NCI-H345 (cell line): ENCODE measurements around the gene KCNK1.

ENCODE experiments used
- DNase-seq: peaks from one replicate; lab custom pipeline; 2025; lab: John Stamatoyannopoulos, UW

The KCNK1 gene

DNA sequence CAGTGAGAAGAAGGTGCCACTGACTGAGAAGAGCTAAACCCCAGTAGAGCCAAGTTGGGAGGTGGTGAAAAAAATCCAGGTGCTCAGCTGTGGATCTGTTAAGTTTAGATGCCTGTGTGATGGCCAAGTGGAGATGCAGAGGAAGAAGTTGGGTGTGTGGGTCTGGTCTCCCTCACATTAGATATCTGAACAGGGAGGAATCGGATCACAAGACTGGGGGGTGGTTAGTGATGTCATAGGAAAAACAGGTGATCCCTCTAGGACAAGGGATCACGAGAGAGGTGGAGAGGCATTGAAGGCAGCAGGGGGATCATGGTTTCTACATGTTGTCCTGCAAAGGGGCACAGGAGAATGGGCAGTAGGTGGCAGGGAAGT is 22.6 kb downstream of the KCNK1 start:
- no peak for DNase-seq

DNA sequence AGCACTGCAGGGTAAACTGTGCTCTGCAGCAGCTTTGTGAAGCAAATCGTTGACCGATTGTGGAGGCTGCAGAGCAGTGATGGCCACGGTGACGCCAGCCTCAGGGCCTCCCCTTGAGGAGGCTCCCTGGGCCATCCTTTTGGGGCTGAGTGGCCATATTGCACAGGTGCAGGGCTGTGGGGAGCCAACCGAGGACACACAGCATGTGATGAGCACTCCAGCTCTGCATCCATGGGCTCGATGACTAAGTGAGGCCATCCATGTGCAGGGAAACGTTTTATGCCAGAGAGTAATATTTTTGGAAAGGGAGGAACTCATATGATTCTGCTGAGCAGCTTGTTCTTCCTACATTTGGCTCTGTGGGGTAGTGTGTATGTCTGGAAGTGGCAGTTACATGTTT is 24.6 kb downstream of the KCNK1 start:
- DNase-seq, result no peak

DNA sequence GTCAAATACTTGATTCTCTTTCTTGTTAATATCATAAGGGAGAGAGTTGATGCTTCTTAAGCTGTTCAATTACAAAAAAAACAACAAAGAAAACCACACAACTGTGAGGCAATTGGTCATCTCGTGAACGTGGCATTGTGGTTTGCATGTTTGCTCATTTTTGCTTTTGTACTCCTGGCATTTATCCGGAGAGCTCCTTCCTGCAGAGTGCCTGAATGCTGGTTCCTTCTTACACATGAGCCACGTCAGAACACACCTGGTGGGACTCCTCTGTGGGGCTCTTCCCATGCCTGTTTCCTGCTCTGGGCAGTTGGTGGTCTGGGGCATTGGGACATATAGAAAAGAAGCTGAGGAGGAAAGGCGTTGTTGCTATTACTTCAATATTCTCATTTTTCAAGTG is 25.7 kb downstream of the KCNK1 start:
- no peak for DNase-seq

GRCh38 chr1:233640179-233640578 is 26.3 kb downstream of the KCNK1 start:
- DNase-seq, result no peak

DNA sequence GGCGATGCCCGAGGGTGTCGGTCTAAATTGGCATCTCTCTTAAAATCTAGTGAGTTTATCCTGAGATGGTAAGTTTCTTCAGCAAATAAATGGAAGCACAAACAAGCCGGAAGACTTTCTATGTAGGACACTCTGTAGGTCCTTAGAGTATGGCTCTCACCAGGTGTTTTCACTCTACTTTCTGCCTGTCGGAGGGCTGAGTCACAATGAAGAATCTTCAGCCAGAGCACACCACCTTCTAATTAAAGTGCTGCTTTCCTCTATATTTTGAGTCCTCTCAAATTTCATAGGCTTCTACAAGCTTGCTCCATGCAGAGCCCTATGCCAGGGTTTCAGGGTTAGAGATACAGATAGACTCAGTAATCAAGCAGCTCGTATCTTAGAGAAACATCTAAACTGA is 27.1 kb downstream of the KCNK1 start:
- no peak for DNase-seq

DNA sequence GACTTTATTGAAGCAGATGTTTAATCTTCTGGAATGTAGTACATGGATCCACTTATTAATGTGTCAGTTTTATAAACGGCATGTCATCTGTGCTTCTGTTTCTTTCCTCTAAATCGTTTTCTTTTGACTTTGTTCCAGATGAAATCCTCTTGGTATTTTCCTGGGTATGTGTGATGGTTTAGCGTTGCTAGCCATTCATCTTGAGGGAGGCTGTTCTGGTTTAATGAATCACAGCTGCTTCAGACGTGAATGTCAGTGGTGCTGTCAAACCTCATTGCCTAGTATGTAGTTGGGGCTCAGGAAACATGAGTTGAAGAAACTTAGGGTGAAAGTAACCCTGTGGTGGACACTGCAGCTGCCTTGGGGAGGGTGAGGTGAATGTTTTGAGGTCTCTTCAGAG is 33.2 kb downstream of the KCNK1 start:
- no peak for DNase-seq

GRCh38 chr1:233647636-233648035 is 33.7 kb downstream of the KCNK1 start:
- DNase-seq, result no peak

DNA sequence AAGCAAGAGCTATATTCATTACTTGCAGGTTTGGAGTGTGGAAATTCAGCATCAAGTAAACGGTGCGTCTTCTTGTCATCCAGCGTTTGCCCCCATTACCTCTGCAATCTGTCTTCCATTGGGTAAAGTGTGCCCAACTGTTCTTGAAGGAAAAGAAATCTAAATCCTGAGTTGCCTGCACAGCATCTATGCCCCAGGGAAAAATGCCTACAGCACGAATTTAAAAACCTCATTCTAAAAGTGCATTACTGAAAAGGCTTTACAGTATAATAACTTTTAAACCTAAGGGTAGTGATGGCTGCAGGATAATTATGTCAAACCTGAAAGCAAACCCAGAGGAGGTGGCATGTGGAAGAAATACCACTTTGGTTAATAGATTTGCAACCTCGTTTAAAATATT is 37.2 kb downstream of the KCNK1 start:
- DNase-seq, result no peak

- DNase-seq, result no peak
Observed at GRCh38 chr1:233651563-233652233, 37.8 kb downstream of the KCNK1 start.

GRCh38 chr1:233652526-233652925 is 38.6 kb downstream of the KCNK1 start:
- no peak for DNase-seq

DNA sequence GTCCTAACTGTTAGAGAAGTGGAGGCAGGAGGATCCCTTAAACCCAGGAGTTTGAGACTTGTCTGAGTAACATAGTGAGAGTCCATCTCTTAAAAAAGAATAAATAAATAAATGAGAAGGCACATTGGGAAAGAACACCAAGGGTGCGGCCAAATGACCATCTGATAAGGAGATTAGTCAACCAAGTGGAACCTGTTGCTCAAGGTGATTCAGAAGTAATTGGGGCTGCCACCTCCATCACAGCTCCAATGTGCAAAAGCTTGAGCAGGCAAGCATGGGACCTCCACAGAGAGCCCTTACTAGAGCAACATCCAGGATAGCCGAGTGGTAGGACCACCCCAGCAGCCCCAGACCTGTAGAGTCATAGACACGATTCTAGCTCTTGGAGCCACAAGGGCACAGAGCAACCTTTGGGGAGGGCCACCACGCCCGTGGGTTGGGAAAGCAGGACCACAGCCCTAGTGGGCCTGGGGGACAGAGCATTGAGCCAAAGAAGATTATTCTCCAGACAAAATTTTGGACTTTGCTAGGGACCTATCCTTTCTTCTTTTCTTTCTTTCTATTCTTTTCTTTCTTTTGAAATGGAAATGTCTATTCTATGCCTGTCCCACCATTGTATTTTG is 40.9 kb downstream of the KCNK1 start:
- DNase-seq, result no peak

DNA sequence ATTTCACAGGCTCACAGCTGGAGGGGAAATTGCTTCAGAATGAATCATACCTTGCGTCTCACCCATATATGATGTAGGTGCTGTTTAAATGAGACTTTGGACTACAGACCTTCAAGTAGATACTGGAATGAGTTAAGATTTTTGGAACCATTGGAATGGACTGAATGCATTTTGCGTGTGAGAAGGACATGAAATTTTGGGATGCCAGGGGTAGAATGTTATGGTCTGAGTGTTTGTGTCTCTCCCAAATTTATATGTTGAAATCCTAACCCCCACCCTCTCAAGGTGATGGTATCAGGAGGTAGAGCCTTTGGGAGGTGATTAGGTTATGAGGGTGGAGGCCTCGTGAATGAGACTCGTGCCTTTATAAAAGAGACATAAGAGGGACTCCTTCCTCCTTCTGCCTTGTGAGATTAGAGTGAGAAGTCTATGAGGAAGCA is 41.4 kb downstream of the KCNK1 start:
- DNase-seq, result no peak

DNA sequence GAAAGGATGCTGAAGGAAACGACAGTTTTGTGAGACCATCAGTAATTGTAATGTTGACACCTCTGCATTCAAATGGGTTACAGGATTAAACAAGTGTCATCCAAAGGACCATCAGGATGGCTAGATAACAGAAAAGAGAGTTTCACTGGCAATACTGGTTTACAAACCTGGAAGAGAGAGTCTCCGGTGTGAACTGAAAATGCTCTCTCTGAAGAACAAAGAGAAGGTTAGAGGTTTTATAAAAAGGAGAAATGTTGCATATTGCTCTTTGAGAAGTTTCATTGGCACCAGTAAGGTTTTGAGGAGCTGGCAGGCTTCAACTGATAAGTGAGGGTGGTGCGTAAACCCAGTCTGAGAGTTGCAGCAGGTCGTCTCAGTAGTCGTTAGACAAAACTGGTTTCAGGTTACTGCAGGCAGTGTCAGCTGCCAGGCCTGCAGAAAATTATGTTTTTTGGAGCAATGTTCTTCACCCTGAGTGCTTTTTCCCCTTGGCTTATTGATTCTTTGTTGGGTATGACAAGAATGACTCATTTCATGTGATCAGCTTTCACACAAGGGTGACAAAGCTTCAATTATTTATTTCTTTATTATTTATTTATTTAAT is 42.2 kb downstream of the KCNK1 start:
- peak; percentile 24 for DNase-seq

DNA sequence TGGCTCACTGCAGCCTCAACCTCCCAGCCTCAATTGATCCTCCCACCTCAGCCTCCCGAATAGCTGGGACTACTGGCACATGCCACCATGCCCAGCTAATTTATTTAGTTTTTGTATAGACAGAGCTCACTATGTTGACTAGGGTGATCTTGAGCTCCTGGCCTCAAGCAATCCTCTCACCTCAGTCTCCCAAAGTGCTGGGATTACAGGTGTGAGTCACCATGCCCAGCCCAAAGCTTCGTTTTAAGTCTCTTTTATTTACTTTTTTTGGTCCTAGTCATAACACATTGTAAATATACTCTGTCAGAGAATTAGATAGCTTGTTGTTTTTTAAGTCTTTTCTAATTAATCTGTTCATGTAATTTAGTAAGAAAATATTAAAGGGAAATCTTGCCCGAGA is 42.8 kb downstream of the KCNK1 start:
- no peak for DNase-seq

DNA sequence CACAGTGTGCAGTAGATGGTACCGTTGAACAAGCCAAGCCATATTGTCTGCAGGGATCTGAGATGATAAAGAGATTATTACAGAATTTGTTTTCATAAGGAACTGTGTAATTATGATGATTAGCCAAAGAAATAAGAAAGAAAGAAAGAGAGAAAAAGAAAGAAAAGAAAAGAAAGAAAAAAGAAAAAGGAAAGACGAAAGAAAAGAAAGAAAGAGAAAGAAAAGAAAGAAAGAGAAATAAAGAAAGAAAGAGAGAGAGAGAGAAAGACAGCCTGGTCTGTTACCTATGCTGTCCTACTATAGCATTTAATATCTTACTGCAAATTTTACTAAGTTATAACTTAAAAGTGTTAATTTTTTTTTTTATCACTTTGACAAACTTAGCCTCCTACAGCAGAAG is 43.6 kb downstream of the KCNK1 start:
- no peak for DNase-seq

DNA sequence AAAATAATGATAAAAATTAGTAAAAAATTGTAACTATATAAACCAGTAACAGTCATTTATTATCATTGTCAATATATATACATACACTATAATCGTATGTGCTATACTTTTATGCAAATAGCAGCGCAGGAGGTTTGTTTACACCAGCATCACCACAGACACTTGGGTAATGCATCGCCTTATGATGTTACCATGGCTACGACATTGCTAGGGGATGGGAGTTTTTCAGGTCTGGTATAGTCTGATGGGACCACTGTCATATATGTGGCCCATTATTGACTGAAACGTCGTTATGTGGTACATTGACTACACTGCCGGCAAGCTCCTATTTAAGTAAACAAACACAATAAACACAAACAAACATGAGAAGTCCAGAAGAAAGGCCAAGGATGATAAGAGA is 45.6 kb downstream of the KCNK1 start:
- no peak for DNase-seq

DNA sequence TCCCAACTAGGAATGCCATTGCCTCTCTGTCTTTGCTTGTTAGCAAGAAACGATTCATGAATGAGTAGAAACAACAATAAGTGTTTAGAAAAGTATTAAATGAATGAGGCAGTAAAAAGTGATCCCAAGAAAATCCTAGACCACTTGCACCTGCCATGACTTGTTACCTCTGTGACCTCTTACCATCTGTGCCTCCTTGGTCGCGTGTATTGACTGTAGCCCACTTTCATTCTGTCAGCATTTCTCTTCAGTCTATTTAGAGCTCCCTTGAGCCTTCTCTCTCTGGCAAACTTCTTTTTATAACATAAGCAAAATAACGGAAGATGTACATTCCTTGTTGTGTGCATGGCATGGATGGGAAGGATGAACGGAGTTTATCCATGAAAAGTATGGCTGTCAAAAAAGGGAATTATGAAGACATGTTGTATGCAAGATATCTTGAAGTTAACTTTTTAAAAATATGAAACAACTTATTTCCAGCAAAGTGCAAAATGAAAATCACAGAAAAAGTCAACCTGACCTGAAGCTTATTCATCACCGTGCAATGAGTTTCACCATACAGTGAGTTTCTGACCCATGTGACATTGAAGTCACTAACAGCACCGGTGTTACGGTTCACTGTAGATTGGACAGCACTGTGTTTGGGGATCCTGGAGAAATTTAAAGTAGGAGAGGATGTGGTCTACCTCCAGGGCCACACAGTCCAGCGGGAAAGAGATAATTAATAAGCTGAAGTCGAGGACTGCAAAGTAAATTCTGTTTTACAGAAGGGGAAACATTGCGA is 47.7 kb downstream of the KCNK1 start:
- DNase-seq, result no peak

DNA sequence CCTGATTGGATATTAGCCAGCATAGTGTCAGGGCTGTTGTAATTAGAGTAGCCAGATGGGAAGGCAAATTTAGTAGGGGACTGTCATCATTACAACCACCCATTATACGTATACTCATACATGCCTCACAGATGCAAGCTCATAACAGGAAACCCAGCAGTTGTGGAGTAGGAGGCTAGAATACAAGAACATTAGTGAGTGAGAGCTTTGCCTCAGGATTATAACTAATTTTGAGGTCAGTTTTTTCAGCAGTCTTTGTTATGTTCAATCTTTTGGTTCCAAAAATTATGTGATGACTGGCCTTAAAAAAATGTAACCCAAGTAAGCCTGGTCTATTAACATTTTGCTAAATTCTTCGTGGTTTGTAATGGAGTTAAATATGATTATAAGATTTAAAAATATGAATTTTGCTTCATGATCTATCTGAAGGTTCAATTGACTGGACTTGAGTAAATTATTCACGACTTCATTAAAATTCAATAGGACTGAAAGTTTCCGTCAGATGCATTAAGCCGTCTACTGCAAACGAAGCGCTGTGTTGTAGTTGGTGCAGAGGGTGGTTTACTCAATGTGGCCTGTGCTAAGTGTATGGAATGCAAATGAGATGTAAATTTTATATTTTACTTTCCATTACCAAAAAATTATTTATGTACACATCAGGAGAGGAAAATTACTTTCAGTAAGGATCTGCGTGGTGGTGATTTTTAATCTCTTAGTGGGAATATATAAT is 48.8 kb downstream of the KCNK1 start:
- no peak for DNase-seq

- no peak for DNase-seq
Observed at GRCh38 chr1:233664253-233664652, 50.3 kb downstream of the KCNK1 start.

DNA sequence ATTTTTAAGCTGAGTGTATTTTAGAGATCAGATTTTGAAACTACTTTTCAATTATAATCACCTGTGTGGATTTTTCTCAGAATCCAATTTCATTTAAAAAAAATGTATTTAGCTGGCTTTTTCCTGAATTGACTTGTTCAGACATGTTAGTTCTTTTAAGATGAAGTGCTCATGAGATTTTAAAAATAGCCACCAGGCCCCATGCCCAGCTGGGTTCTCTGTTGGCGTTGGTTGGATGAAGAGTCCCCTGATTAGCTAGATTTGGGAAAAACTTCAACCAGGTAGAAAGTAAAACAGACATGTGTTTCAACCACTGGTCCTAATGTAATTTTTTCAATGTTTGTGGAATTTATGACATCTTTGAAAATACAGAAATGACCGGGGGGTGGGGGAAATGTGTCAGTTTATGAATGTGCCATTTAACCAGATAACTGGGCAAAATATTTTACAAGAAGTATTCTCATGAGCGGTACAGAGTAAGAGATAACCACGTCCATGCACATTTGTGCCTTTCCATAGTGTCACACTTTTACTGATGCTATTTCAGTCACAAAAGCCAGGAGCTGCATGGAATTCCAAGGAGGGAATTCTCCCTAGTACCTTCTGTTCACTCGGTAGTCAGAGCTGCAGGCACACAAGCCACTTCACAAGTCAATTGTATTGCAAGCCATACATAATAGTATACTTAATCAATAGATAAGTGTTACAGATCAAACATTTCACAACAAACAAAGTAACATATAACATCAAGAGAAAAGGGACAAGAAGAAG is 51.1 kb downstream of the KCNK1 start:
- DNase-seq, result no peak

GRCh38 chr1:233665575-233666270 is 51.8 kb downstream of the KCNK1 start:
- no peak for DNase-seq
